ENCODE results near the gene GDPD4.

Gene GDPD4

DNA sequence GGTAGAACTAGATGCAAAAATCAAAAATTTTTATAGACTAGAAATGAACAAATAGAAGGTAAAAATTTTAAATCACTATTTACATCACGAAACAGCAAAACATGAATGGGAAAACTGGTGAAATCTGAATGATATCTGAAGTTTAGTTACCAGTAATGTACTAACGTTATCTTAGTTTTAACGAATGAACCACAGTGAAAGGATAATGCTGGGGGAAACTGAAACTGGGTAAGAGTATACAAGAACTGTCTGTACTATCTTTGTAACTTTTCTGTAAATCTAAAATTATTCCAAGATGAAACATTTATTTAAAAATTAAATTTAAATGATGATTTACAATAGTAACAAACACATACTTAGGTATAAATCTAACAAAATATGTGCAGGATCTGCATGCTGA is 7.4 kb downstream of the GDPD4 start:
- TF ChIP-seq, protein P1, sequence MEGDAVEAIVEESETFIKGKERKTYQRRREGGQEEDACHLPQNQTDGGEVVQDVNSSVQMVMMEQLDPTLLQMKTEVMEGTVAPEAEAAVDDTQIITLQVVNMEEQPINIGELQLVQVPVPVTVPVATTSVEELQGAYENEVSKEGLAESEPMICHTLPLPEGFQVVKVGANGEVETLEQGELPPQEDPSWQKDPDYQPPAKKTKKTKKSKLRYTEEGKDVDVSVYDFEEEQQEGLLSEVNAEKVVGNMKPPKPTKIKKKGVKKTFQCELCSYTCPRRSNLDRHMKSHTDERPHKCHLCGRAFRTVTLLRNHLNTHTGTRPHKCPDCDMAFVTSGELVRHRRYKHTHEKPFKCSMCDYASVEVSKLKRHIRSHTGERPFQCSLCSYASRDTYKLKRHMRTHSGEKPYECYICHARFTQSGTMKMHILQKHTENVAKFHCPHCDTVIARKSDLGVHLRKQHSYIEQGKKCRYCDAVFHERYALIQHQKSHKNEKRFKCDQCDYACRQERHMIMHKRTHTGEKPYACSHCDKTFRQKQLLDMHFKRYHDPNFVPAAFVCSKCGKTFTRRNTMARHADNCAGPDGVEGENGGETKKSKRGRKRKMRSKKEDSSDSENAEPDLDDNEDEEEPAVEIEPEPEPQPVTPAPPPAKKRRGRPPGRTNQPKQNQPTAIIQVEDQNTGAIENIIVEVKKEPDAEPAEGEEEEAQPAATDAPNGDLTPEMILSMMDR (IDR thresholded peaks at IDR 0.05) = no peak

DNA sequence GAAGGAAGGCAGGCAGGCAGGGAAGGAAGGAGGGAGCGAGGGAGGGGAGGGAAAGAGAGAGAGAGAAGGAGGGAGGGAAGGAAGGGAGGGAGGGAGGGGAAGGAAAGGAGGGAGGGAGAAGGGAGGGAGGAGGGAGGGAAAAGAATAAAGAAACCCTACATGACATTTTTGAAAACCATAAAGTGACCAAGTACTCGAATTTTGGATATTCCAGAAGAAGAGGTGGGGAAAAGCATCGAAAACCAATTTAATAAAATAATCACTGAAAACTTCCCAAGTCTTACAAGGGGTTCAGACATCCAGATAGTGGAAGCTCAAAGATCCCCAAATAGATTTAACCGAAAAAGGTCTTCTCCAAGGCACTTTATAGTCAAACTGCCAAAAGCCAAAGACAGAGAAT is 11.7 kb downstream of the GDPD4 start:
- TF ChIP-seq, protein P1 (IDR thresholded peaks at IDR 0.05) = no peak

DNA sequence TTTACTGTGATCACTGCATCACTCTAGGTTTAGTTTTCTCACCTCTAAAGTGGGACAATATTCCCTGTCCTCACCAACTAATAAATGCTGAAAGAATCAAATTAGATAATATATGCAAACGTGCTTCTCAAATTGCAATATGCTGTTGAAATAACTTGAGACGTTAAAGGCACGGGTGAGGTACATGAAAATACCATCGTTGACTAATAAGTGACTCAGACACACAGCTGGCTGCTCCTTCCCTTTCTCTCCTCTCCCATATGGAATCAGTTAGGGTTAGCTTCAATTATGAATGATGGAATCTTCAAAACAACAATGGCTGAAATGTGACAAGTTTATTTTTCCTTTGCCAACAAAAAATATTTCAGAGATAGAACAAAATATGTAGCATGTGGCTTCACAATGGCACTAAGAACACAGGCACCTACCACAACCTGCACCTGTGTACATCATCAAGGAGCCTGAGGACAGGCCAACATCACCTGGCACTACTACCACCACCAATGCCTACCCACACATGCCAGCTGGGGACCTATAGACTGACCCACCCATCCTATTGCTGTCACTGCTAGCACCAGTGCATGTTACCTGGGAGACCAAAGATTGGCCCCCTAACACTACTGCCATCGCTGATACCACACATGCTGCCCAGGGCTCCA is 13.7 kb downstream of the GDPD4 start:
- TF ChIP-seq, protein P1 (IDR thresholded peaks at IDR 0.05) = no peak

DNA sequence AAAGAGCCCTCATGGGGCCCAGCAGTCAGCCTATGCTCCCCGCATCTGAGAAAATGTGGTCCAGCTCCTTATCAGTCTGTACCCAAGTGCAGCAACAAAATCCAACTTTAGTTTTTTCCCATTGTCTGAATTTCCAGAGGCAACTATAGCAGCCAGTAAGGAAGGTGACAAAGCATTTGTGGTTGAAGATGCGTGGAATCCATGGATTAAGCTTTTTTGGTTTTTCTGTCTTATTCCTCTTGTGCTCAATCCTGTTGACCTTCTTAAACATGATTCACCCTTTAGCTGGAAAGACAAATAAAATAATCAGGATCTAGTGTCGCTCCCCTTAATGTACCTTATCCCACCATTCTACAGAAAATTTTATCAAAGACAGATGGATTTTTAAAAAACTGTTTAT is 14.3 kb downstream of the GDPD4 start:
- TF ChIP-seq, protein P1 (IDR thresholded peaks at IDR 0.05) = no peak

DNA sequence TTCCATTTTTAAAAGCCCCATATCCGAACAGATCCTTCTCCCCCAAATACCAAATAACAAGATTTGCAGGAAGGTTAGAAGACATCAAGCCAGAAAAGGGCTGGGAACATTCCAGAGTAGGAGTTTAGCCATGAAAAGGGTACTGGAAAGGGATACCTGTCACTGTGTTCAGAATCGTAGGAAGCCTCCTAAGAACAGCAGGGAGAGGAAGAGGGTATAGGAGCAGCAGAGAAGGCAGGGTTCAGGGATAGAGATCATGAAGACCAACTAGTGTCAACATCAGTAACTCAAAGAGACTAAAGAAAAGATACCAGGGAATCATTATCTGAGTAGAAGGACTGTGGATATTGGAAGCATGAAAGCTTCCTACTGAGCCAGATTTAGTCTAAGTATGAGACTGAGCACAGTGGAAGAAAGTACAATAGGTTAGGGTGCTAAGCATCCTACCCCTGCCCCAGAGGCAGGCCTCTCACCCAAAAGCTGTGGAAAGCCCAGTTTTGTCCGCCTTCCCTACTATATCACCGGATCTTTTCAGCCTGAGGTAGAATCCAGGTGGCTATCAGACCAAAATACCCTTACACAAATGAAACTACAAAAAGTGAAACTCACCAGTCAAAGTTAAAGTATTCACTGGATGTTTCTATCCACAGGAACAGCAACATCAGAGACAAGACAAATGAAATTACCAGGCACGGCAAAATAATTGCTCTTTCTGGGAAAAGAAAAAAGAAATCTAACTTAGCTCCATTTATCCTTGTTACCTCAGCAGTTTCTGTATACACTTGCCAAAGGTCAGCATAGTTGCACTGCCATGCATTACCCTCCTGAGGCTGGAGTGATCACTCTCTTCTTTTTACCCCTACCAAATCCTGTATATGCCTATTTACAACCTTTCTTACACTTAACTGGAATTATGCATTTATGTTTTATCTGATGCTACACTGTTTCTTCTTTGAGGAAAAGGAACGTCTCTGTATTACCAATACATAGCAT is 16.7 kb downstream of the GDPD4 start:
- TF ChIP-seq, protein P1 (IDR thresholded peaks at IDR 0.05) = no peak

DNA sequence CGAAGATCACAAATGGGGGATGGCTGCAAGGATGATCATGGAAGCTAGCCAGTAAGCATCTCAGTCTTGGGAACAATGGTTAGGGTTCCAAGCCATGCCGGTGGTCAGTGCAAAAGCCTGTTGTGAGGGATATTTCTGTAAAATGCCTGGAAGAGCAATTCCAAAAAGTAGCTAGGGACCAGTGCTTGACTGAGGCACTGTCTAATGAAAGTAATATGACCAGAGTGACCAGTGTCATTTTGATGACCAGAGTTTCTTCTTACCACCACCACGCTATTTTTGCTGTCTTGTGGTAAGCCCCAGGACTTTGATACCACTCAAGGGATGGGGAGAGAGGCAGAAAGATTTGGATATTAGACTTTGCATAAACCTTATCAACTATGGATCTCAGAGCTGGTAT is 18.4 kb downstream of the GDPD4 start:
- TF ChIP-seq, protein P1 (IDR thresholded peaks at IDR 0.05) = no peak

DNA sequence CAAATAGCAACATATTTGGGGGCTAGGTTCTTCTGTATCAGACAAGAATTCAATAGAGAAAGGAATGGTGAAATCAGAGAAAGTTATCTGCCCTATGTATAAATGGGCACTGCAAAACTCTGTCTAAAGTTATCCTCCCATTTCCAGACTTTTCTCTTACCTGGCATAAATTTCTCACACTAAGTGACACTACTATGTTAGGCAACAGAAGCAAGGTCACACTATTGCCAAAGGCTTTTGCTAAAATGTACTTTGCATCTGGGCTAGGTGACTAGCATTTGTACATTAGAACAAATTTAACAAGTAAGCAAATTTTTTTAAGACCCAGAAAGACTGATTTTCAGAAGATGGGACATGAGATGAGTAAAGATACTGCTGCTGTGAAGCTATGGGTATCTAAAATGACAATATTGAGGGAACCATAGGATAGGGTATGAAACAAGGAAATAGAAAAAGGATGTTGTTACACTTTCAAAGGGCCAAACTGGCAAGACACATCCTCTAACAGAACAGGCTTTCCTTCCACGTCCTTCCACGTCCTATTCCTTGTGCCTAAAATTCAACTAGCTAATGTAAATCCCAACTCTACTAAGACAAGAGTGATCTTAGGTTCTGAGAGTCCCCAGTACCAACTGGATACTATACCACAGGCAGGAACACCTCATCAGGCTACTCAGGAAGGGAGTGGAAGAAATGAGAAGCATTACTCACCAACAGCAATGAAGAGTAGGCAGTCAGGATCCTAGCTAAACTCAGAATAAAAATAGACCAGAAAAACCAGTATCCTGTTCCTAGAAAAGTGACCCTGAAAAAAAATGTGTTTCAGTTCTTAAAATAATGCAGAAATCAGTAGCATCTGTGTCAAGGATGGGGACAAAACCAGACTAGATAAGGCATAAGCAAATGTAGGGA is 22.6 kb downstream of the GDPD4 start:
- TF ChIP-seq, protein P1 (IDR thresholded peaks at IDR 0.05) = no peak
